Liver (tissue), 9 donors: ENCODE data around the gene CLEC20A. TPM values are rescaled to one million over a fixed set of nuclear protein-coding genes. Genes with fewer than 3 reads are reported as not detected.

ENCODE experiments used
- DNase-seq: peaks from one replicate; pipeline ENCODE4 v3.0.0-alpha.2; 2017; ENCODE audit warnings: low spot score
- H3K27ac ChIP-seq, 2 donors: one replicate each; pipeline ENCODE4 v1.7.0; 2013; ENCODE audit warnings: inconsistent platforms in 2 of 2, low read length in 2 of 2, control low read depth in 1 of 2, low read depth in 1 of 2, mild to moderate bottlenecking in 1 of 2
- H3K27me3 ChIP-seq, 4 donors: one replicate each; pipeline versions ENCODE4 v1.6.1 to v1.7.0; 2013; ENCODE audit warnings: low read length in 3 of 4, inconsistent platforms in 1 of 4, mild to moderate bottlenecking in 1 of 4, moderate library complexity in 1 of 4; ENCODE audit not compliant: control insufficient read depth in 4 of 4, insufficient read depth in 4 of 4
- H3K36me3 ChIP-seq, 4 donors: one replicate each; pipeline versions ENCODE4 v1.6.1 to v1.7.0; 2013; ENCODE audit warnings: low read length in 3 of 4, mild to moderate bottlenecking in 3 of 4, low read depth in 1 of 4, moderate library complexity in 1 of 4; ENCODE audit not compliant: control insufficient read depth in 4 of 4, insufficient read depth in 3 of 4
- H3K4me1 ChIP-seq, 4 donors: one replicate each; pipeline versions ENCODE4 v1.6.1 to v1.7.0; 2013; ENCODE audit warnings: low read length in 3 of 4, mild to moderate bottlenecking in 3 of 4, moderate library complexity in 1 of 4; ENCODE audit not compliant: control insufficient read depth in 4 of 4, insufficient read depth in 4 of 4
- H3K4me3 ChIP-seq, 3 donors: one replicate each; pipeline versions ENCODE4 v1.6.1 to v1.7.0; 2013; ENCODE audit warnings: low read length in 3 of 3, control low read depth in 1 of 3, low read depth in 1 of 3, mild to moderate bottlenecking in 1 of 3
- H3K9ac ChIP-seq, 2 donors: one replicate each; pipeline ENCODE4 v1.7.0; 2013; ENCODE audit warnings: low read length in 2 of 2, mild to moderate bottlenecking in 2 of 2, moderate library complexity in 2 of 2, control low read depth in 1 of 2, low read depth in 1 of 2
- H3K9me3 ChIP-seq, 4 donors: one replicate each; pipeline versions ENCODE4 v1.6.1 to v1.7.0; 2013; ENCODE audit warnings: low read length in 3 of 4; ENCODE audit not compliant: control insufficient read depth in 4 of 4
- ATF3 ChIP-seq: IDR thresholded peaks from 2 replicates; pipeline ENCODE4 v1.6.1; 2016; ENCODE audit warnings: antibody characterized with exemption
- CTCF ChIP-seq: fragments of 150-350 bp; IDR thresholded peaks from 2 replicates; pipeline ENCODE4 v1.5.1; 2017; ENCODE audit warnings: improper control_type of control experiment, low read depth, low read length; ENCODE audit not compliant: missing input control
- EGR1 ChIP-seq, 2 donors: IDR thresholded peaks; 2 replicates each; pipeline ENCODE4 v1.6.1; 2016 to 2018; ENCODE audit warnings: antibody characterized with exemption in 2 of 2, low read depth in 2 of 2
- FOXA1 ChIP-seq: IDR thresholded peaks from 2 replicates; pipeline ENCODE4 v1.6.1; 2016; ENCODE audit warnings: antibody characterized with exemption
- FOXA2 ChIP-seq: IDR thresholded peaks from 2 replicates; pipeline ENCODE4 v1.6.1; 2016; ENCODE audit warnings: antibody characterized with exemption
- GABPA ChIP-seq, 2 donors: IDR thresholded peaks in 1 of 2; conservative IDR thresholded peaks in 1 of 2; 2 replicates each; pipeline ENCODE4 v1.6.1; 2016; ENCODE audit warnings: antibody characterized with exemption in 2 of 2, mild to moderate bottlenecking in 1 of 2, moderate library complexity in 1 of 2
- HNF4A ChIP-seq, 2 donors: conservative IDR thresholded peaks; 2 replicates each; pipeline ENCODE4 v1.6.1; 2016; ENCODE audit warnings: antibody characterized with exemption in 2 of 2, mild to moderate bottlenecking in 2 of 2
- HNF4G ChIP-seq: IDR thresholded peaks from 2 replicates; pipeline ENCODE4 v1.6.1; 2016; ENCODE audit warnings: antibody characterized with exemption
- MAX ChIP-seq: IDR thresholded peaks from 2 replicates; pipeline ENCODE4 v1.6.1; 2016; ENCODE audit warnings: antibody characterized with exemption
- NR2F2 ChIP-seq: IDR thresholded peaks from 2 replicates; pipeline ENCODE4 v1.6.1; 2016; ENCODE audit warnings: antibody characterized with exemption
- RAD21 ChIP-seq, 2 donors: IDR thresholded peaks; 2 replicates each; pipeline ENCODE4 v1.6.1; 2016; ENCODE audit warnings: antibody characterized with exemption in 2 of 2, mild to moderate bottlenecking in 2 of 2
- REST ChIP-seq: IDR thresholded peaks from 2 replicates; pipeline ENCODE4 v1.6.1; 2016; ENCODE audit warnings: antibody characterized with exemption, mild to moderate bottlenecking
- RXRA ChIP-seq, 2 donors: IDR thresholded peaks; 2 replicates each; pipeline ENCODE4 v1.6.1; 2017 to 2018; ENCODE audit warnings: antibody characterized with exemption in 2 of 2, mild to moderate bottlenecking in 1 of 2
- SP1 ChIP-seq: IDR thresholded peaks from 2 replicates; pipeline ENCODE4 v1.6.1; 2018; ENCODE audit warnings: antibody characterized with exemption, mild to moderate bottlenecking
- TAF1 ChIP-seq: conservative IDR thresholded peaks from 2 replicates; pipeline ENCODE4 v1.6.1; 2016; ENCODE audit warnings: antibody characterized with exemption, mild to moderate bottlenecking
- YY1 ChIP-seq: IDR thresholded peaks from 2 replicates; pipeline ENCODE4 v1.6.1; 2016; ENCODE audit warnings: antibody characterized with exemption, mild to moderate bottlenecking
- ZBTB33 ChIP-seq: IDR thresholded peaks from 2 replicates; pipeline ENCODE4 v1.6.1; 2016; ENCODE audit warnings: antibody characterized with exemption
- WGBS: extraction: QIAGEN DNeasy Blood & Tissue Kit; methylation state at CpG from one replicate; pipeline ENCODE4 v1.1.7; 2013; 5-methylcytosine and 5-hydroxymethylcytosine counted together
- polyA plus RNA-seq, 2 donors: library from polyadenylated mRNA; stranded (reverse) in 1 of 2; unstranded in 1 of 2; fragments of 200-250 nt in 1 of 2; fragments of >200 nt in 1 of 2; fragmentation: Nextera tagmentation in 1 of 2; extraction: Ambion mirVana in 1 of 2; gene quantifications; one replicate each; pipeline versions ENCODE4 v1.2.1 to v1.2.3, GENCODE V29; 2013 to 2015
- total RNA-seq, 2 donors: library from RNA; depleted of rRNA; stranded (reverse); fragments of >200 nt; gene quantifications; one replicate each; pipeline ENCODE4 v1.2.3, GENCODE V29; 2014
- donor health status: healthy.
- donor health status: healthy.
- donor health status: healthy.
- donor health status: healthy.
- donor health status: healthy.

Gene CLEC20A
- total and polyA plus RNA-seq, 4 donors, result 0.33 TPM; not detected in 3

- 95% methylated on average over 3 of the region's 3 CpGs for WGBS
- no peak for DNase-seq
- no peak for TF ChIP-seq FOXA1
Measured at GRCh38 chr1:178502330-178502714, 5.6 kb upstream of the CLEC20A start.

GRCh38 chr1:178501705-178502329 lies 5.1 kb upstream of the CLEC20A start:
- no peak overlapping the region for H3K27ac ChIP-seq
- no peak overlapping the region for H3K9ac ChIP-seq
- peak; percentile 79 for TF ChIP-seq CTCF
- TF ChIP-seq RAD21 (IDR thresholded peaks at IDR 0.05), result peak; percentile 69 to 81
- TF ChIP-seq NR2F2, result no peak
- no peaks in the 10 kb centered on the region for H3K4me1 ChIP-seq
- no peaks in the 10 kb centered on the region for H3K9me3 ChIP-seq
- H3K4me3 ChIP-seq, result no peak overlapping the region
- H3K36me3 ChIP-seq, result no peaks in the 10 kb centered on the region
- H3K27me3 ChIP-seq, result no peaks in the 10 kb centered on the region
- DNase-seq, result peak; percentile 81
- WGBS, result 25% methylated on average over 5 of the region's 5 CpGs

More at GRCh38 chr1:178502330-178502714, 5.6 kb upstream of the CLEC20A start:
- no peaks in the 10 kb centered on the region for H3K9me3 ChIP-seq
- H3K36me3 ChIP-seq, result no peaks in the 10 kb centered on the region
- no peak overlapping the region for H3K9ac ChIP-seq
- no peak overlapping the region for H3K4me3 ChIP-seq
- H3K4me1 ChIP-seq, result no peaks in the 10 kb centered on the region
- H3K27ac ChIP-seq, result no peak overlapping the region
- H3K27me3 ChIP-seq, result no peaks in the 10 kb centered on the region

- DNase-seq, result no peak
- Histone ChIP-seq H3K27ac (no peak overlapping the region), H3K9ac (no peak overlapping the region), H3K4me1 (no peaks in the 10 kb centered on the region), H3K27me3 (no peaks in the 10 kb centered on the region), H3K36me3 (no peaks in the 10 kb centered on the region), H3K4me3 (no peak overlapping the region), H3K9me3 (no peaks in the 10 kb centered on the region)
- WGBS, result 91% methylated on average over 10 of the region's 10 CpGs
- TF ChIP-seq NR2F2 (no peak), EGR1 (IDR thresholded peaks at IDR 0.05; ENCODE audit: low read depth in 2 of 2) (no peak), FOXA2 (no peak), ZBTB33 (no peak), TAF1 (no peak), YY1 (no peak), MAX (no peak), RAD21 (IDR thresholded peaks at IDR 0.05) (no peak), HNF4G (no peak), ATF3 (no peak), FOXA1 (no peak), SP1 (no peak), REST (no peak), RXRA (IDR thresholded peaks at IDR 0.05) (no peak), CTCF (no peak), HNF4A (conservative IDR thresholded peaks at IDR 0.05) (no peak), GABPA (IDR thresholded peaks at IDR 0.05 in 1 of 2, conservative IDR thresholded peaks at IDR 0.05 in 1 of 2) (no peak)
Measured at GRCh38 chr1:178500936-178501554, 4.3 kb upstream of the CLEC20A start.
